ENCODE data around the gene DNAH12.

GRCh38 chr3:57383838-57384237, 160.3 kb downstream of the DNAH12 start:
- no peak for TF ChIP-seq CTCF (IDR thresholded peaks at IDR 0.05)
- no peak for TF ChIP-seq EZH2 (IDR thresholded peaks at IDR 0.05)

All from neural progenitor cell (in vitro differentiated cells).